ENCODE data around the gene ZNF415. TPM values are rescaled to one million over a fixed set of nuclear protein-coding genes. Genes with fewer than 3 reads are reported as not detected.

The ZNF415 gene
- total and polyA plus RNA-seq, 2 donors (not counting 1 experiment from before 2014, with no cell fraction given): 7.2 to 15.7 TPM

- Histone ChIP-seq H3K4me1 (ENCODE audit: control insufficient read depth, extremely low read depth, insufficient read depth, low read length) (no peaks in the 10 kb centered on the region), H4K20me1 (ENCODE audit: control insufficient read depth, extremely low read depth, insufficient read depth, low read length) (no peaks in the 10 kb centered on the region), H3K9me3 (ENCODE audit: control insufficient read depth, insufficient read depth, low read depth, low read length) (no peaks in the 10 kb centered on the region), H3K9ac (ENCODE audit: insufficient read depth, low read length) (no peak overlapping the region), H3K4me2 (ENCODE audit: extremely low read depth, insufficient read depth, low read length) (no peak overlapping the region), H3K27ac (ENCODE audit: insufficient read depth, low read length) (no peak overlapping the region), H3K4me3 (replicated peaks in 1 of 4; ENCODE audit: control extremely low read depth in 1 of 4, insufficient read depth in 1 of 4, low read depth in 3 of 4, low read length in 4 of 4) (no peak overlapping the region), H3K36me3 (ENCODE audit: control insufficient read depth, insufficient read depth, low read length) (peaks cover 6% of the 10 kb centered on the region), H3K79me2 (ENCODE audit: control insufficient read depth, insufficient read depth, low read length) (no peaks in the 10 kb centered on the region), H3K27me3 (ENCODE audit: control insufficient read depth, insufficient read depth, low read length) (no peaks in the 10 kb centered on the region), H2AFZ (ENCODE audit: low read length) (no peak overlapping the region)
- TF ChIP-seq CTCF (conservative IDR thresholded peaks at IDR 0.05 in 1 of 2, IDR thresholded peaks at IDR 0.05 in 1 of 2; ENCODE audit: low read depth in 1 of 2, low read length in 2 of 2) (peak; percentile 43 to 67), EZH2 (IDR thresholded peaks at IDR 0.05; ENCODE audit: low read length, missing control alignments) (no peak)
- DNase-seq (ENCODE audit: low read depth in 2 of 2): peak; percentile 43 to 55
Observed at GRCh38 chr19:53076984-53077383, 55.7 kb downstream of the ZNF415 start.

GRCh38 chr19:53068834-53069233 lies 63.9 kb downstream of the ZNF415 start:
- no peaks in the 10 kb centered on the region for H3K4me1 ChIP-seq (ENCODE audit: control insufficient read depth, extremely low read depth, insufficient read depth, low read length)
- peaks cover 5% of the 10 kb centered on the region for H3K36me3 ChIP-seq (ENCODE audit: control insufficient read depth, insufficient read depth, low read length)
- H3K27ac ChIP-seq (ENCODE audit: insufficient read depth, low read length): no peak overlapping the region
- H3K79me2 ChIP-seq (ENCODE audit: control insufficient read depth, insufficient read depth, low read length): no peaks in the 10 kb centered on the region
- H3K9ac ChIP-seq (ENCODE audit: insufficient read depth, low read length): no peak overlapping the region
- no peak for DNase-seq (ENCODE audit: low read depth in 2 of 2)
- H3K9me3 ChIP-seq (ENCODE audit: control insufficient read depth, insufficient read depth, low read depth, low read length): peaks cover 6% of the 10 kb centered on the region
- H3K4me3 ChIP-seq (replicated peaks in 1 of 4; ENCODE audit: control extremely low read depth in 1 of 4, insufficient read depth in 1 of 4, low read depth in 3 of 4, low read length in 4 of 4): no peak overlapping the region
- no peaks in the 10 kb centered on the region for H4K20me1 ChIP-seq (ENCODE audit: control insufficient read depth, extremely low read depth, insufficient read depth, low read length)
- no peaks in the 10 kb centered on the region for H3K27me3 ChIP-seq (ENCODE audit: control insufficient read depth, insufficient read depth, low read length)
- H2AFZ ChIP-seq (ENCODE audit: low read length): no peak overlapping the region
- no peak overlapping the region for H3K4me2 ChIP-seq (ENCODE audit: extremely low read depth, insufficient read depth, low read length)
- TF ChIP-seq EZH2 (IDR thresholded peaks at IDR 0.05; ENCODE audit: low read length, missing control alignments) (no peak), CTCF (conservative IDR thresholded peaks at IDR 0.05 in 1 of 2, IDR thresholded peaks at IDR 0.05 in 1 of 2; ENCODE audit: low read depth in 1 of 2, low read length in 2 of 2) (no peak)

- no peaks in the 10 kb centered on the region for H3K4me1 ChIP-seq (ENCODE audit: control insufficient read depth, extremely low read depth, insufficient read depth, low read length)
- H3K79me2 ChIP-seq (ENCODE audit: control insufficient read depth, insufficient read depth, low read length): no peaks in the 10 kb centered on the region
- no peak overlapping the region for H2AFZ ChIP-seq (ENCODE audit: low read length)
- H3K9ac ChIP-seq (ENCODE audit: insufficient read depth, low read length): no peak overlapping the region
- H3K36me3 ChIP-seq (ENCODE audit: control insufficient read depth, insufficient read depth, low read length): peaks cover 2% of the 10 kb centered on the region
- TF ChIP-seq CTCF (conservative IDR thresholded peaks at IDR 0.05 in 1 of 2, IDR thresholded peaks at IDR 0.05 in 1 of 2; ENCODE audit: low read depth in 1 of 2, low read length in 2 of 2) (no peak), EZH2 (IDR thresholded peaks at IDR 0.05; ENCODE audit: low read length, missing control alignments) (no peak)
- no peak overlapping the region for H3K4me3 ChIP-seq (replicated peaks in 1 of 4; ENCODE audit: control extremely low read depth in 1 of 4, insufficient read depth in 1 of 4, low read depth in 3 of 4, low read length in 4 of 4)
- no peaks in the 10 kb centered on the region for H3K27me3 ChIP-seq (ENCODE audit: control insufficient read depth, insufficient read depth, low read length)
- no peak for DNase-seq (ENCODE audit: low read depth in 2 of 2)
- no peak overlapping the region for H3K27ac ChIP-seq (ENCODE audit: insufficient read depth, low read length)
- peaks cover 6% of the 10 kb centered on the region for H3K9me3 ChIP-seq (ENCODE audit: control insufficient read depth, insufficient read depth, low read depth, low read length)
- no peak overlapping the region for H3K4me2 ChIP-seq (ENCODE audit: extremely low read depth, insufficient read depth, low read length)
- no peaks in the 10 kb centered on the region for H4K20me1 ChIP-seq (ENCODE audit: control insufficient read depth, extremely low read depth, insufficient read depth, low read length)
Observed at GRCh38 chr19:53068199-53068598, 64.5 kb downstream of the ZNF415 start.
